HG03460 (cell line): ENCODE measurements around the gene NEIL1.
"Not testable (repeated sequence)": the region's sequence is repeated elsewhere in the genome, so short reads cannot be mapped to it uniquely, and the experiment has no call there.

Experiments
- ATAC-seq: cut with Tn5 transposase; IDR thresholded peaks from one replicate; pipeline ENCODE4 v1.9.1; 2021; ENCODE audit not compliant: unreplicated experiment

The NEIL1 gene, protein sequence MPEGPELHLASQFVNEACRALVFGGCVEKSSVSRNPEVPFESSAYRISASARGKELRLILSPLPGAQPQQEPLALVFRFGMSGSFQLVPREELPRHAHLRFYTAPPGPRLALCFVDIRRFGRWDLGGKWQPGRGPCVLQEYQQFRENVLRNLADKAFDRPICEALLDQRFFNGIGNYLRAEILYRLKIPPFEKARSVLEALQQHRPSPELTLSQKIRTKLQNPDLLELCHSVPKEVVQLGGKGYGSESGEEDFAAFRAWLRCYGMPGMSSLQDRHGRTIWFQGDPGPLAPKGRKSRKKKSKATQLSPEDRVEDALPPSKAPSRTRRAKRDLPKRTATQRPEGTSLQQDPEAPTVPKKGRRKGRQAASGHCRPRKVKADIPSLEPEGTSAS

DNA sequence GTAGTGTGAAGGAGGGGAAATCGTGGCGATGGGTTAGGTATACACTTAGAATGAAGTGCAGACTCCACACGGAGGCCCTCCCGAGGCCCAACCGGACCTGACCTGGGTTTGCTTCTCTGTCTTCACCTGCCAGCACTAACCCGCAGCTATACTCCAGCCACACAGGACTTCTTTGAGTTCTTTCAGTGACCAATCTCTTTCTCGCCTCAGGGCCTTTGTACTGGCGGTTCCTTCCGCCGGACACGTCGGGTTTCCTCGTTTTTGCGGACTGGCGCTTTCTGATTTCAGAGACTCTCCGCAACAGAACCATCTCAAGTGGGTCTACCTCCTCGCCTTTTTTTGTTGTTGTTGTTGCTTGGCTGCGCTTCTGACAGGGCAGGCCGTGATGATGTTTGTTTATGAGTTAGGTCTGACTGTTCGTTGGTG lies at the start of gene NEIL1:
Gene NEIL1, plus strand, starts transcription at position 244 of the 426 bp plus-strand sequence. CDS start 1,867 bp downstream, outside the sequence.
- no peak for ATAC-seq

DNA sequence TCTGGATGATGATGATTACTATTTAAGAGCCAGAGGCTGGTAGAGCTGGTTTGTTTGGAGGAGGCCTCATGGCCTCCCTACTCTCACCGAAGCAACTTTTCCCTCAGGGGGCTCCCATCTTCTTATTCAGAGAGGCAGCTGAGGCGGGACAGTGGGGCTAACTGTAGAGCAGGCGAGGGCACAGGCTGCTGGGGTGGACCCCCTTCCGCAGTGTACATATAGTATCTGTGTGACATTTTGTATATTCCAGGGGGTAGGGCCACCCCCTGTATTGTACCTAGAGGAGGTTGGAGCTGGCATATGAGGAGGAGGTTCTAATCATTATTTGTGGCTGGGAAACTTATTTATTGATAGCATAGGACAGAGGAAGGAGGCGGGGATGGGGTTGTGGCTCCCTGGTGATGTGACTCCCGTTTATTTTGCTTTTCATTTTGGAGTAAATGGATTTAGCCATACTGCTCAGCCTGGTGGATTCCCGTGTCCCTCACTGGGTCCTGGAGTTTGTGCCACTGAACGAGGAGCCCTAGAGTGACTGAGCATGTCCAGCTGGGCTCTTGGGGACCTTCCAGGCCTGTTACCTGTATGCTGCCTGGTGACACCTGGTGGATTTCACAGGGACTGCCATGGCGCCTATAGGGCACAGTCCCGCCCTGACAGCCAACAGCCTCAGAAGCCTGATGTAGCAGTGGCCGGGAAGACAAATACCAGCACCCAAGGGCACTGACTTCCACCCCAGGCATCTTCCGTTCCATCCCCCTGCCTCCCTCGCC lies 48.1 kb upstream of the NEIL1 start:
- not testable (repeated sequence) for ATAC-seq

DNA sequence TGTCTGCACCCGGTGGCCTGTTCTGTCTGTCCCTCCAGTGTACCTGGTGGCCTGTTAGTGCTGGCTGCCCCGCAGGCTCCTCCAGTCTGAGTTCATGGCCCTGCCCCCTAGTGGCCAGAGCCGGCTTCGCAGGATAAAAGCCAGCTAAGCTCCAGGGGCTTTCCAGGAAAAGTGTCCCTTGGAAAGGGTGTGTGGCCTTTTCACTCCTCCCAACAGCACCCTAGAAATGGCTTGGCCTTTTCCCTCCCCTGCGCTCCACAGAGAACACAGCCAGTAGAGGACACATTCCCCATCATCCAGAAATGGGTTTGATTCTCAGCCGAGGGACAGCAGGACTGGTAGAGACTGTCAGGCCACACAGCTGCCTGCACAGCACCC lies 47.5 kb upstream of the NEIL1 start:
- not testable (repeated sequence) for ATAC-seq

DNA sequence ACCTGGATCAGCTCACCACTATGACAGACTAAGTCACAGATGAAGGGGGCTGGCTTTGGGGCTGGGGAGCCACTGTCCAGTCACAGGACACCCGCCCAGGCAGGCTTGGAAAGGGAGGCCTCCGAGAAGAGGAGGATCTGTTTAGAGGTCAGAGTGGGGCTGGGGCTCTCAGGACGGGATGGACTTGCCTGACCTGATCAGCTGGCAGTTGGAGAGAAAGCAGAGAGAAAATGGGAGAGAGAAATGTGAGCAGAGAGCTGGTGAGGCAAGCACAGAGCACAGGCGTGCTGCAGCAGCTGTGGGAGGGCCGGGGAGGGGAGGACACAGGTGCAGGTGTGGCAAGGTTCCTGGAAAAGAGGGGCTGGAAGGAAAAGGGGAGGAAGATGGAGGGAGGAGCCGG lies 46.8 kb upstream of the NEIL1 start:
- ATAC-seq = not testable (repeated sequence)

DNA sequence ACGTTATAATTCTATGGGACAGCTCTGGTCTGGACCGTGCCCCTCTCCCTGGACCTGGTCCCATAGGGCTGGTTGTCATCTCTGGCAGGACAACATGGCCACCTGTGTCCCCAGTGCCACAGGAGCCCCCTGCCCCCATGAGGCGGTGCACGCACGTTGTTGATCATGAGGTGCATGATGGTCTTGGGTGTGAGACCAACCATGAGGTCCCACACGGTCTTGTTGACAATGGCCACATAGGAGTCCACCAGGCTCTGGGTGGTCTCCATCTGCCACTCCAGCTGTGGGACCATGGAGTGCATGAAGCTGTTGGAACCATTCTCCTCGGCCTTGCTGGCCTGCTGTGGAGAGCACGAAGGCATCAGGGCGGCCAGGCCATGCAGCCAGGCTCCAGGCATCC lies 44.5 kb upstream of the NEIL1 start:
- no peak for ATAC-seq

DNA sequence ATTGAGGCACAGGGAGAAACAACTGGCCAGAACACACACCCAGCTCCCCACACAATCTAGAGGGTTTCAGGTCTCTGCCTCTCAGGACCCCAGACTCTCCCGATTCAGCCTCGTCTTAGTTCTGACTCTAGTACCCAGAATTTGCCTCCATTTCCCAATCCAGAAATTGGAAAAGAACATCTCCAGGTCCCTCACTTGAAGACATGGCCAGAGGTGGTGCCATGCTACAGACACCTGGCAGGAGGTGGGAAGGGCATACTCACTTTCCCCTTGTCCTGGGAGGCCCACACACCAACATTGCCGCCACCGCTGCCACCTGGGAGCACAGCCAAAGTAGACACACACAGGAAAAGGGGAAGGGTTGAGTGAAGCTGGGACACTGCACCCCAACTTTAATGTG lies 44.1 kb upstream of the NEIL1 start:
- not testable (repeated sequence) for ATAC-seq

DNA sequence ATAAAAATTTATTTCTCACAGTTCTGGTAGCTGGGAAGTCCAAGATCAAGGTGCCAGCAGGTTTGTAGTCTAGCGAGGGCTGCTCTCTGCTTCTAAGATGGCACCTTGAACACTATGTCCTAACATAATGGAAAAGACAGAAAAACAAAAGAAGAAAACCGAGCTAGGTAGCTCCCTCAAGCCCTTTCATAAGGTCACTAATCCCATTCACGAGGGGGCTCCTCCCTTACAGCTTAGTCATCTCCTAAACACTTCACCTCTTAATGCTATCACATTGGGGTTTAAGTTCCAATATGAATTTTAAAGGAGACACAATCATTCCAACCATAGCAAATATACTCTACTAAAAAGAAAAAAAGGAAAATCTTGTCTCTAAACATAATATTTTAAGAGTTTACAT lies 40.7 kb upstream of the NEIL1 start:
- no peak for ATAC-seq

DNA sequence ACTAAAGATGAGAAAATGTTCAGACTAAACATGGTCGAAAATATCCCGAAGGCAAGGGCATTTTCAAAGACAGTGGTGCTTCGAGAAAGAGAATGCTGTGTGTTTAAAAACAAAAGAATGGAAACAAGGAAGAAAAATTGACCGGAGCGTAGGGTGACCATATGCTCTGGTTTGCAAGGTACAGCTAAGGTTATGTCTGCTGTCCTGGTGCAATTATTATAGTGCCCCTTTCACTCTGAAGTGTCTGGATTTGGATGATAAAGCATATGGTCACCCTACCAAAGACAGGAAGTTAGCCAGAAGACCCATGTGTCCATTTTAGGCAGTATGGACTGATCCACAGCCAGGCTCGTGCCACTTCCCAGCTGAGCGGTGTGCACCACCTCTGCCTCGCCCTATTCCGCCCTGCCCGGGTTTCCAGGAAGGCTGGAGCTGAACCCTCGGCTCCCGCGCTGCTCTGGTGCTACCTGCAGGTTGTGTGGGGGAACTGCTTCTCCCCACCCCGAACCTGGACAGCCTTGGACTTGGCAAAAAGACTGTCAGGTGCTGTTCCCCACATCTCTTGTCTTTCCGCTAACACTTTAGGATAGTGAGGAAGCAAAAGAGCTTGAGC lies 39.0 kb upstream of the NEIL1 start:
- ATAC-seq = no peak

DNA sequence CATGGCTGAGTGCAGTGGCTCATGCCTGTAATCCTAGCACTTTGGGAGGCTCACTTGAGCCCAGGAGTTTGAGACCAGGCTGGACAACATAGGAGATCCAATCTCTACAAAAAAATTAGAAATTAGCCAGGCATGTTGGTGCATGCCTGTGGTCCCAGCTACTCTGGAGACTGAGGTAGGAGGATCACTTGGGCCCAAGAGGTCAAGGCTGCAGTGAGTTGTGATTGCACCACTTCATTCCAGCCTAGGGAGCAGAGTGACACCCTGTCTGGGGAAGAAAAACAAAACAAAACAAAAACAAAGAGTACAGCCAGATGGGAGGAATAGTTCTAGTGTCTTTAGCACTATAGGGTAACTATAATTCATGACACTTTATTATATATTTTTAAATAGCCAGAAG lies 37.1 kb upstream of the NEIL1 start:
- ATAC-seq = no peak

DNA sequence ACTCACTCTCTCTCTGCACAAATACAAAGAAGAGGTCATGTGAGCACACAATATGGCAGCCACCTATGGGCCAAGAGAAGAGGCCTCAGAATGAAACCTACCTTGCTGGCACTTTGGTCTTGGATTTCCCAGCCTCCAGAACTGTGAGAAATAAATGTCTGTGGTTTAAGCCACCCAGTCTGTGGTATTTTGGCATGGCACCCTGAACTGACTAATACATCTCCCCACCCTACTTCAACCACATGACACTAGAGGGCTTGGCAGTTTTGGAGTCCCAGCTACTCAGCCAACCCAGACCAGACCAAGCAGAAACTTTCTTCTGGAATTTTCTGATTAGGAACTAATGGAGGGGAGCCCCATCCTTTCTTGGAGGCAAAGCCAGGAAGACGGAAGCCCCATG lies 34.3 kb upstream of the NEIL1 start:
- not testable (repeated sequence) for ATAC-seq

DNA sequence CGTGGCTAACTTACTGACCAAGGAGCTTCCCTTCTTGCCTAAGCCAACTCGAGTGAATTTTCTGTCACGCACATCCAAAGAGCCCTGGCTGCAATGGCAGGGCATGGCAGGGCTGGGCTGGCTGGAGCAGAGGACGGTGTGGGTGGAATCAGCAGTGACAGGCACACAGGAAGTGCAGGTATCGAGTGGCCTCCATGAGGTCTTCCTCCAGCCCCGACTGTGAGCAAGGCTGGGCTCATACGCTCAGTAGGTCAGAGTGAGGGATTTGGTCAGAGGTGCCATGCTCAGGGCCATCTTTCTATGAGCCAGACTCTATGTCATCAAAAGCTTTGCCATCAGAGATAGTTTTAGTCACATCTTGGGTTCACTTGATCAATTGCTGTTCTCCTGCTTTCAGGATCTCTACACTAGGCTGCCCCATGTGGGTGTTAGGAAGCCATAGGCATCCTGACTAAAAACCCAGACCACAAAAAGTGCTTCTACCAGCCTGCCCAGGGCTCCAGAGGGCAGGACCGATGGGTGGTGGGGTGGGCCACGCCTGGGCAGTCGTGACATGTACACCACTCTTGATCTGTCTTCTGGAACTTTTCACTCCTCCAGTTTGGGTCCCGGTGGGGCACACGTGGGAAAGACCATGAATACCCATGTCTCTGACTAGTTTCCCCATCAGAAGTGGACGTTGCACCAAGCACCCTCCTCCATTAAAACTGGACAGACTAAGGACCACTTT lies 33.6 kb upstream of the NEIL1 start:
- no peak for ATAC-seq

DNA sequence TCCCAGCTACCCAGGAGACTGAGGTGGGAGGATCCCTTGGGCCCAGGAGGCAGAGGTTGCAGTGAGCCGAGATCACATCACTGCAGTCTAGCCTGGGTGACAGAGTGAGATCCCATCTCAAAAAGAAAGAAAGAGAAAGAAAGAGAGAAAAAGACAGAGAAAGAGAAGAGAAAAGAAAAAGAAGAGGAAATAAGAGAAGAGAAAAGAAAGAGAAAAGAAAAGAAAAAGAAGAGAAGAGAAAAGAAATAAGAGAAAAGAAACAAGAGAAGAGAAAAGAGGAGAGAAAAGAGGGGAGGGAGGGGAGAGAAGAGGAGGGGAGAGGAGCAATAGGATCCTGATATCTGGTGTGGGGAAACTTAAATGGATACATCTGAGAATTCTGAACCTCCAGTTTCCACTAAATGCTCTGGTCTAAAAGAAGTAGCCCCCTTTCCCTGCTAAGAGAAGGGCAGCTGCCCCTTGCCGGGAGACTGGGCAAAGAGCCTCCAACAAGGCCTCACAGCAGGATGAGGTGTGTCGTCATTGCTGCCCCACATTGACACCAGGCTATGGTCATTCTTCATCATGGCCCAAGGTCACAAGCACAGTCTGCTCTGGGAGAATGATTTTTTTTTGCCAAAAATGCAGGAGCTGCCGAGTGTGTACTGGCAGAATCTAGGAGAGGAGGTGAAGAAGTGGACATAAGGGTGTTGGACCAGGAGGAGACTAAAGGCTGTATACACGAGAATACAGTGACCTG lies 32.1 kb upstream of the NEIL1 start:
- ATAC-seq = no peak

DNA sequence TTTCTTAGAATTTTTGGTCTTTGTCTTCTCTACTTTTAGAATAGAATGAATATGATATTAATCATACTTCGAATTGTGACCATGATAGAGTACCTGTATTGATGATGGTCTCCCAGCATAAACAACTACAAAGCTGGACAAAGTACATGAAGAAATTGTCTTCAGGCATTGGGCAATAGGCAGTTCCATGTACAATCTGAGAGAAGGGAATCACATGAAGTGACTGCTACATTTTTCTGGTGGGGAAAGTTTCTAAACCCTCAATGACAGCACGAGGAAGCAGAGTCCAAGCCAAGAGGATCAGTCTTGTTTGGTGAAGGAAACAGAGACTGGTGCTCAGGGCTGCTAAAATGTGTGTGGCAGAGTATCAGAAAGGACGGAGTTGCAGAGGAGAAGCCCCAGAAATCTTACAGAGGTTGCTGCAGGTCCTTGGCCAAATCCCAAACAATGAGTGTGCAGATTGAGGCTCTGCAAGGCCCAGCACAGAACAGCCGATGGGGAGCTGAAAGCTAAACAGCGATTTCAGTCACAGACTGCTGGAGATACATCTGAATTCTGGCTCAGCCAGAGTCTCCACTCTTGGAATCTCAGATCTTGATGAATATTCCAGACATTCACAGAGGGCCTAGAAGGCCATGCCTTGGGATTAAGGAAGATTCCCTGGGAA lies 27.5 kb upstream of the NEIL1 start:
- ATAC-seq = not testable (repeated sequence)

DNA sequence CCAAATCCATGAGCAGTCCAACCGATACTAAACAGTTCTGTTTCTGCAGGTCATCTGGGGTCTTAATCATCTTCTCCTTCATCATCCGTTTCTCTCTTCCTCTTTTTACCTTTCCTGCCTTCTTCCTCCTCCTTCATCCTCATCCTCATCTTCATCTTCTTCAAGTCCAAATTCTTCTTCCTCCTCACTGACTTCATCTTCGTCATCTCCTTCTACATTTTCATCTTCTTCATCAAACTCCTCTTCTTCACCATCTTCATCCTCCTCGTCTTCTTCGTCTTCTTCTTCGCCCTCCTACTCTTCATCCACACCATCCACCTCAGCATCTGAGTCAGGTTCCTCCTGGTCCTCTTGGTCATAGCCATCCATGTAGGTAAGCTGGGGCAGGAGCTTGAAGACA lies 25.1 kb upstream of the NEIL1 start:
- no peak for ATAC-seq

DNA sequence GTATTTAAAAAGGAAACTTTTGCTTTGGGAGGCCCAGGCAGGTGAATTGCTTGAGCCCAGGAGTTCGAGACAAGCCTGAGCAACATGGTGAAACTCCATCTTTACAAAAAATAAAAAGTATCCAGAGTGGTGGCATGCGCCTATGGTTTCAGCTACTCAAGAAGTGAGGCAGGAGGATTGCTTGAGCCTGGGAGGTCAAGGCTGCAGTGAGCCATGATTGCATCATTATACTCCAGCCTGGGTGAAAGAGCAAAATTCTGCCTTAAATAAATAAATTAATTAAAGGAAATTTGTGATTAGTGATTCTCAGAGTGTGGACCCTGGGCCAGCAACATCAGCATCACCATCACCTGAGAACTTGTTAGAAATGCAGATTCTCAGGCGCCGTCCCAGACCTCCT lies 20.9 kb upstream of the NEIL1 start:
- ATAC-seq = no peak

DNA sequence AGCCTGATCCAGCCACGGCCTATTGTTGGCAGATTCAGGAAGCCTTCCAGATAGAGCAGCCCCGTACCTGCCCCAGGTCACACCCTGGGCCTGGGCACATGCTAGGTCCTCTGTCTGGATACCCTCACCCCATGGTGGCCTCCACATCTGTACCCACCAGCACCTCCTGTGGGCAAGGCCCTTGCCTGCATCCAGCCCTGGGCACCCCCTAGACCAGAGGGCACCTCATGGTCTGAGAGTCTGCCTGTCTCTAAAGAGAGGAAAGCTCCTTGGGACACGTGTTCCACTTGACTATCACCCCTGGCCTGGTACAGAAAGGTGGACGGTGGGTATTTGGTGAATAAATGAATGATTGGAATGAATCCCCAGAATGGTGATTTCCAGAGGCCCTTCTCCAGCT lies 19.8 kb upstream of the NEIL1 start:
- ATAC-seq = no peak

DNA sequence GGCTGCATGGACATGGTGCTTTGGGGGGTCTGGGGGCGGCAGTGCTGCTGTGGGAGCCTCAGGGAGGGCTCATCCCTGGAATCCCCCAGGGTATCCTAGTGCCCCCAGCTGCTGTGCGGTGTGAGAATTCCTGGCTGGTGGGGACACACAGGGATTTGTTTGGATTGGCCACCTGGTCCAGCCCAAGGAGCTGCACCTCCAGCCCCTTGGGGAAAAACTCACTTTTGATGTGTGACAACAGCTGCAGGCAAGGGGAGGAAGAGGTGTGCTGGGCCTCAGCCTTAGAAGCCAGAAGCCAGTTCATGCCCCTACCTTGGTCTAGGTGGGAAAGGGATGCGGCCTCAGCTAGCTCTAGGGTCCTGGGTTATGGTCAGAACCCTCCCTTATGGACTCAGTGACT lies 19.3 kb upstream of the NEIL1 start:
- ATAC-seq = no peak

DNA sequence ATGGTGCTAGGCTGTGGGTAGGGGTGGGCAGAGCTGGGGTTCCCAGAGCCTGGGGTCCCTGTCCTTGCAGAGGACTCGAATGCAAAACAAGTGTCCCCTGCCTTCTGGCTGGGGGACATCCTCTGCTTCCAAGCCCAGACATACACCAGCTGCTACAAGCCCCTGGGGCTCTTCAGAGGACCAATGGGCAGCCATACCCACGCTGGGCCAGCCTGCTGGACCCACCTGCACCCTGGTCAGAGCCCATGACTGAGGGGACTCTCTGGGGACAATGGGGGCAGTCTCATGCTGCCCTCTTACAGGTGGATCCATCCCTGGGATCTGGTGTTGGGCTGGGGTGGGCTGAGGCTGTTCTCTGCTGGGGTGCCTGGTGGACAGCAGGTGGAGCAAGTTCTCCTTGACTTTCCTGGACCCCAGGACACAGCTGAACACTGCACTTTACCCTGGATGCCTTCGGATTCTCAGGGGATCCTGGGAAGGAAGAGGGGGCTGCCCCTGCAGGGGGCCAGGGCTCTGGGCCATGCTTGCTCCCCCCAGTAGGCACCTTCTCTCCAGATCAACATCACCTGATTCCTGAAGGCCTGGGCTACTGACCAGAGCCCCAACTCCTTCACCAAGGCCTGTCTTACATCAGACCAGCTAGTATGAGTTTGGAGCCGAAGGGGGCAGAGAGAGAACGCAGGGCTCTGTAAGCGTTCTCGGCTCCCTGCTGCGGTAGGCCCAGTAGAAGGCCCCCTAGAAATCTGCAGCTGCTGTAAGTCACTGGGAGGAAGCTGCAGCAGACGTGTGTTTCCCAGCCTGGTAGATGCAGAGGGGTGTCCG lies 18.1 kb upstream of the NEIL1 start:
- no peak for ATAC-seq

DNA sequence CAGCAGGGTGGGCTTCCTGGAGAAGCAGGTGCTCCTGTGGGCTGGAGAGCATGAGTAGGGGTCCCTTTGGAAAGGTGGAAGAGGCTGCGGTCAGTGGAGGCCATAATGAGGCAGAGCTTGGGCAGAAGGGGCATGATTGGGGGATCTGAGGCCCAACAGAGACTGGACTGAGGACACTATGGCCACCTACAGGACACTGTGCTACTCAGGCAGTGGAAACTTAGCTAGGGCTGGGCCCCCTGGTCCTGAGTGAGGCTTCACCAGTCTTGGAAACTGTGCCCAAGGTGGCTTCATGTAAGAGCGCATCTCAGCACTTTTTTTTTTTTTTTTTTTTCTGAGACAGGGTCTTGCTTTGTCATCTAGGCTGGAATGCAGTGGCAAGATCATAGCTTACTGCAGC lies 17.3 kb upstream of the NEIL1 start:
- no peak for ATAC-seq
